LNCaP clone FGC (cell line): ENCODE data around the gene SUSD3.

Experiments
- DNase-seq: peaks from one replicate; pipeline ENCODE4 v3.0.0-alpha.2; 2011; ENCODE audit warnings: low read depth
- H3K4me3 ChIP-seq: 2 replicates; pipeline ENCODE4 v1.5.1; 2011; ENCODE audit warnings: mild to moderate bottlenecking, low read depth, low read length, control low read depth
- CTCF ChIP-seq: IDR thresholded peaks from 2 replicates; pipeline ENCODE4 v1.5.1; 2012; ENCODE audit warnings: mild to moderate bottlenecking; ENCODE audit not compliant: control insufficient read depth, insufficient read depth; ENCODE audit errors: extremely low read depth

The SUSD3 gene

DNA sequence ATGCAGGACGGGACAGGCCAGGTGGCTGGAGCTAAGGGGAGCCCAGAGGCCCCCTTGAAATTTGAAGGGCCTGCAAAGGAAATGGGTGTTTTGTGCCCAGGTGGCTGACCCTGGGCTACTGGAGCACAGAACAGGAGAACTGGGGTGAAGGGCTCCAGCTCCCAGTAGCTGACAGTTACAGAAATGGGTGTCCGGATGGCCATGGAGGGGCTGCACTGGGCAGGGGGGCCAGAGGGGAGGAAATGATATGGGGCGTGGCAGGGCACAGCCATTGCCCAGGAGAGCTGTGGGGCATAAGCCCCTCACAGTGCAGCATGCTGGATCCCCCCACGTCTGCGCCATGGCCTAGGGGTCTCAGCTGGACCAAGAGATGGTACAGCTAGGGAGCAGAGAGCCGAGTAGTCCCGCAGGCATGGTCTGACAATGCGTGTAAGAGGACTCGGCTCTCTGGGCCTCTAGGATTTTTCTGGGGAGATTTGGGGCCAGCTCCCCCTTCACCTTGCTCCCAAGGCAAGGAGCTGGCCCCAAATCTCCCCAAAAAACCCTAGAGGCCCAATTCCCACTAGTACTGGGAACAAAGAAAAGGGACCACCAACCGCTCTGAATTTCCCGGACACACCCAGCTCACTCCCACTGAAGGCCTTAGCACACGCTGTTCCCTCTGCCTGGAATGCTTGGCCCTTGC, 29.6 kb downstream of the SUSD3 start:
- TF ChIP-seq CTCF: no peak
- H3K4me3 ChIP-seq: no peak overlapping the region
- no peak for DNase-seq

DNA sequence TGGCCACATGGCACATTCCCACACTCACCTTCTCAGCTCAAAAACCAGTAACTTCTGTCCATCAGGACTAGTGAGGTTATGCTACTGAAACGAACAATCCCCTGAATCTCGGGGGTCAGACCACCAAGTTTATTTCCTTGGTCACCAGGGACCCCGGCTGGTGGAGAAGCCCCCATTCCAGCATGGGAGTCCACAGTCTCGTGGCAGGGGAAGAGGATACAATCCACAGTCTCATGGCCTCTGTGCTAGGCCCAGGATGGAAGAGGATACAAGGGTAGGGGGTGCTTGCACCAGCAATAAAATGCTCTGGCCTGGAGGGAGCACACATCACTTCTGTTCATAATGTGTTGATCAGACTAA, 30.1 kb downstream of the SUSD3 start:
- H3K4me3 ChIP-seq: no peak overlapping the region
- TF ChIP-seq CTCF: no peak
- no peak for DNase-seq

DNA sequence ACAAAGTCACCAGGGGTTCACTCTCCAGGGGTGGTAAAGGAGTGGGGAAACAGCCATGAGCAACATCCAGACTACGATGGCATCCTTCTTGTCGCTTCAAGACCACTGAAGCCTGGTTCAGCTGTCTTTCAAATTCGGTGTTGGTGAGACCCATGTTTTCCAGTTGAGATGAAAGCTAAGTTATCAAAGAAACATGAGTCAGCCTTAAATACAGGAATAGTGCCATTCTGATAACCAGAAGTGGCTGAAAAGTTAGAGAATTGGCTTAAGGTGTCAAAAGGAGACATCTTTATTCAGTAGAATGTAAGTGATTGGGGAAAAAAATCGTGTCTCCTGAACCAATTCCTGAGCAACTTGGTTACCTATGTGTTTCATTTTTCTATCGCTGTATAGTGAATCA, 30.5 kb downstream of the SUSD3 start:
- no peak for DNase-seq
- H3K4me3 ChIP-seq: no peak overlapping the region
- no peak for TF ChIP-seq CTCF

DNA sequence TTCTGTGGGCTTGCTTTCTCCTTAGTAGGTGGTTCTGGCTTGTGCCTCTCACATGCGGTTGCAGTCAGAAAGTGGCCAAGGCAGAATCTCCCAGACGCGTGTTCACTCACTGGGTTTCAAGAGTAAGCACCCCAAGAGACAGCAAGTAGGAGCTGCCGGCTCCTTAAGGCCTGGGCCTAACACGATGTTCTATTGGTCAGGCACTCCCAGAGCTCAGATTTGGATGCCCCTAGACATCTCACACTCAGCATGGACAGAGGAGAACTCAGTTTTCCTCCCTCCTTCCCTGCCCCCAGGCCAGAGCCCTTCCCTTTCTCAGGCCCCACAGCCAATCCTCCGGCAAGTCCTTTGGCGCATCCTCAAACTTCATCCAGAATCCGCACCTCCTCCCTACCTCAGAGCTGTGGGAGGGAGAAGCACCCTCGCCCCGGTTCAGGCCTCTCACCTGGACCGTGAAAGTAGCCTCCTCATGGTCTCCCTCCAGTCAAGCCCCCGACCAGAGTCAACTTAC, 31.0 kb downstream of the SUSD3 start:
- H3K4me3 ChIP-seq: no peak overlapping the region
- DNase-seq: no peak
- no peak for TF ChIP-seq CTCF

DNA sequence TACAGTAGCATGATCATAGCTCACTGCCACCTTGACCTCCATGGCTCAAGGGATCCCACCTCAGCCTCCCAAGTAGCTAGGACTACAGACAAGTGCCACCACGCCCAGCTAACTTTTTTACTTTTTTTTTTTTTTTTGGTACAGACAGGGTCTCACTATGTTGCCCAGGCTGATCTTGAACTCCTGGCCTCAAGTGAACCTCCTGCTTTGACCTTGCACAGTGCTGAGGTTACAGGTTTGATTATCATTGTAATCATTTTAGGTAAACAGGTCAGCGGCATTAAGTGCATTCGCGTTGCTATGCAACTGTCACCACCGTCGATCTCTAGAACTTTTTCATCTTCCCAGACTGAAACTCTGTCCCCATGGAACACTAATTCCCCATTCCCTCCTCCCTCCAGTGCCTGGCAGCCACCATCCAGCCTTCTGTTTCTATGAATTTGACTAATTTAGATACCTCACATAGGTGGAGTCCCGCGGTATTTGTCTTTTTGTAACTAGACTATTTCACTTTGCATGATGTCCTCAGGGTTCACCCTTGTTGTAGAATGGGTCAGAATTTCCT, 31.7 kb downstream of the SUSD3 start:
- no peak for TF ChIP-seq CTCF
- no peak overlapping the region for H3K4me3 ChIP-seq
- no peak for DNase-seq

GRCh38 chr9:93091056-93091452, 32.6 kb downstream of the SUSD3 start:
- TF ChIP-seq CTCF: no peak
- no peak overlapping the region for H3K4me3 ChIP-seq
- DNase-seq: no peak
